Measurements from ENCODE around the gene CEACAM7. TPM values are rescaled to one million over a fixed set of nuclear protein-coding genes. Genes with fewer than 3 reads are reported as not detected.

CEACAM7 gene
- total RNA-seq, 2 donors from 2014 or later, result not detected

- Histone ChIP-seq H3K9me3 (ENCODE audit: control insufficient read depth, low read length) (no peaks in the 10 kb centered on the region), H3K27me3 (ENCODE audit: control insufficient read depth, insufficient read depth, low read length, poor library complexity, severe bottlenecking) (no peaks in the 10 kb centered on the region), H3K36me3 (ENCODE audit: control insufficient read depth, insufficient read depth, low read length) (no peaks in the 10 kb centered on the region), H3K9ac (ENCODE audit: extremely low read depth, low read length, poor library complexity, severe bottlenecking) (no peak overlapping the region), H3K27ac (ENCODE audit: low read depth, low read length) (no peak overlapping the region), H3K4me1 (ENCODE audit: control insufficient read depth, insufficient read depth, low read length) (no peaks in the 10 kb centered on the region), H3K4me3 (ENCODE audit: low read length) (no peak overlapping the region)
- WGBS, 2 experiments (ENCODE audit: insufficient coverage in 1 of 2, insufficient read length in 1 of 2), result 56 to 71% methylated on average over 2 to 8 of the region's 8 CpGs
- peaks cover 1% of the 10 kb centered on the region for H3K36me3 Mint-ChIP-seq (ENCODE audit: low read depth)
- H3K4me3 Mint-ChIP-seq, result no peak overlapping the region
- peaks cover 5% of the 10 kb centered on the region for H3K27me3 Mint-ChIP-seq (ENCODE audit: insufficient read depth)
- TF ChIP-seq CTCF (conservative IDR thresholded peaks at IDR 0.05), result no peak
- no peaks in the 10 kb centered on the region for H3K4me1 Mint-ChIP-seq
- peaks cover 77% of the 10 kb centered on the region for H3K9me3 Mint-ChIP-seq
- H3K27ac Mint-ChIP-seq, result no peak overlapping the region
- no peak for DNase-seq
Observed at GRCh38 chr19:41694831-41695635, 7.0 kb upstream of the CEACAM7 start.

- Histone ChIP-seq H3K9me3 (ENCODE audit: control insufficient read depth, low read length) (no peaks in the 10 kb centered on the region), H3K9ac (ENCODE audit: extremely low read depth, low read length, poor library complexity, severe bottlenecking) (no peak overlapping the region), H3K27ac (ENCODE audit: low read depth, low read length) (no peak overlapping the region), H3K4me1 (ENCODE audit: control insufficient read depth, insufficient read depth, low read length) (no peaks in the 10 kb centered on the region), H3K4me3 (ENCODE audit: low read length) (no peak overlapping the region), H3K36me3 (ENCODE audit: control insufficient read depth, insufficient read depth, low read length) (no peaks in the 10 kb centered on the region), H3K27me3 (ENCODE audit: control insufficient read depth, insufficient read depth, low read length, poor library complexity, severe bottlenecking) (no peaks in the 10 kb centered on the region)
- peaks cover 1% of the 10 kb centered on the region for H3K36me3 Mint-ChIP-seq (ENCODE audit: low read depth)
- peaks cover 5% of the 10 kb centered on the region for H3K27me3 Mint-ChIP-seq (ENCODE audit: insufficient read depth)
- no peak overlapping the region for H3K4me3 Mint-ChIP-seq
- no peak overlapping the region for H3K27ac Mint-ChIP-seq
- H3K9me3 Mint-ChIP-seq, result peaks cover 80% of the 10 kb centered on the region
- WGBS, 2 experiments (ENCODE audit: insufficient coverage in 1 of 2, insufficient read length in 1 of 2), result 33 to 69% methylated on average over 1 of the region's 1 CpG
- DNase-seq, result no peak
- no peaks in the 10 kb centered on the region for H3K4me1 Mint-ChIP-seq
- no peak for TF ChIP-seq CTCF (conservative IDR thresholded peaks at IDR 0.05)
Observed at GRCh38 chr19:41694196-41694595, 6.1 kb upstream of the CEACAM7 start.

- Mint-ChIP-seq H3K27me3 (ENCODE audit: insufficient read depth) (peaks cover 7% of the 10 kb centered on the region), H3K4me1 (no peaks in the 10 kb centered on the region), H3K9me3 (peaks cover 84% of the 10 kb centered on the region), H3K36me3 (ENCODE audit: low read depth) (no peaks in the 10 kb centered on the region), H3K27ac (no peak overlapping the region), H3K4me3 (no peak overlapping the region)
- H3K27ac ChIP-seq (ENCODE audit: low read depth, low read length), result no peak overlapping the region
- no peaks in the 10 kb centered on the region for H3K27me3 ChIP-seq (ENCODE audit: control insufficient read depth, insufficient read depth, low read length, poor library complexity, severe bottlenecking)
- H3K9me3 ChIP-seq (ENCODE audit: control insufficient read depth, low read length), result no peaks in the 10 kb centered on the region
- no peak overlapping the region for H3K9ac ChIP-seq (ENCODE audit: extremely low read depth, low read length, poor library complexity, severe bottlenecking)
- WGBS, 2 experiments (ENCODE audit: insufficient coverage in 1 of 2, insufficient read length in 1 of 2), result 26 to 44% methylated on average over 16 to 20 of the region's 20 CpGs
- no peak overlapping the region for H3K4me3 ChIP-seq (ENCODE audit: low read length)
- H3K4me1 ChIP-seq (ENCODE audit: control insufficient read depth, insufficient read depth, low read length), result no peaks in the 10 kb centered on the region
- peak; percentile 65 for TF ChIP-seq CTCF (conservative IDR thresholded peaks at IDR 0.05)
- no peaks in the 10 kb centered on the region for H3K36me3 ChIP-seq (ENCODE audit: control insufficient read depth, insufficient read depth, low read length)
- peak; percentile 87 for DNase-seq
Observed at GRCh38 chr19:41691268-41691970, 3.3 kb upstream of the CEACAM7 start.
